Testis (tissue), 3 donors: ENCODE results near the gene FILIP1L. TPM values are rescaled to one million over a fixed set of nuclear protein-coding genes. Genes with fewer than 3 reads are reported as not detected.

Source experiments
- DNase-seq: peaks from one replicate; pipeline ENCODE4 v3.0.0-alpha.2; 2019
- H3K27ac ChIP-seq, 2 donors: fragments of 200-600 bp; sonication (generic); one replicate each; pipeline ENCODE4 v1.5.1; 2019
- H3K27me3 ChIP-seq: fragments of 200-600 bp; sonication (generic); one replicate; pipeline ENCODE4 v1.5.1; 2019
- H3K36me3 ChIP-seq: fragments of 200-600 bp; sonication (generic); one replicate; pipeline ENCODE4 v1.5.1; 2017; ENCODE audit warnings: low read depth; ENCODE audit errors: missing control alignments
- H3K4me1 ChIP-seq: fragments of 200-600 bp; sonication (generic); one replicate; pipeline ENCODE4 v1.5.1; 2019
- H3K4me3 ChIP-seq, 2 donors: fragments of 200-600 bp; sonication (generic); one replicate each; pipeline ENCODE4 v1.5.1; 2017 to 2019
- H3K9me3 ChIP-seq: fragments of 200-600 bp; sonication (generic); one replicate; pipeline ENCODE4 v1.5.1; 2017
- POLR2A ChIP-seq: fragments of 450-650 bp; IDR thresholded peaks from one replicate; pipeline ENCODE4 v1.6.1; 2017; ENCODE audit warnings: antibody characterized with exemption, mild to moderate bottlenecking, moderate library complexity
- WGBS, 2 donors: methylation state at CpG; one replicate each; pipeline ENCODE4 v1.1.5; 2018; 5-methylcytosine and 5-hydroxymethylcytosine counted together
- intact Hi-C: fragments of 100-400 bp; cut with DNase I; formaldehyde crosslinking; loops from one replicate; pipeline ENCODE4 v1.15.1; 2023; ENCODE audit warnings: low total_unique reads
- polyA plus RNA-seq: library from polyadenylated mRNA; stranded (reverse); fragments of 350-450 nt; fragmentation: Illumina TruSeq; extraction: RNeasy Lipid Tissue Mini Kit (QIAGEN cat#74804); gene quantifications from one replicate; pipeline ENCODE4 v1.2.3, GENCODE V29; 2014; ENCODE audit warnings: low read depth, low replicate concordance; ENCODE audit not compliant: insufficient read depth
- total RNA-seq, 2 donors: library from RNA; depleted of rRNA; stranded (reverse); fragments of >200 nt; gene quantifications; one replicate each; pipeline ENCODE4 v1.2.3, GENCODE V29; 2016
- TF ChIP-seq, protein P1 (sequence below), 3 experiments: fragments of 450-650 bp in 2 of 3; fragments of 200-600 bp in 1 of 3; sonication (generic) in 1 of 3; IDR thresholded peaks; one replicate each; pipeline ENCODE4 v1.5.1; 2016 to 2019; ENCODE audit warnings: antibody characterized with exemption in 3 of 3, mild to moderate bottlenecking in 2 of 3, moderate library complexity in 1 of 3

Gene FILIP1L
- total and polyA plus RNA-seq, 3 donors from 2014 or later = 16.5 to 20.1 (median 16.7) TPM

DNA sequence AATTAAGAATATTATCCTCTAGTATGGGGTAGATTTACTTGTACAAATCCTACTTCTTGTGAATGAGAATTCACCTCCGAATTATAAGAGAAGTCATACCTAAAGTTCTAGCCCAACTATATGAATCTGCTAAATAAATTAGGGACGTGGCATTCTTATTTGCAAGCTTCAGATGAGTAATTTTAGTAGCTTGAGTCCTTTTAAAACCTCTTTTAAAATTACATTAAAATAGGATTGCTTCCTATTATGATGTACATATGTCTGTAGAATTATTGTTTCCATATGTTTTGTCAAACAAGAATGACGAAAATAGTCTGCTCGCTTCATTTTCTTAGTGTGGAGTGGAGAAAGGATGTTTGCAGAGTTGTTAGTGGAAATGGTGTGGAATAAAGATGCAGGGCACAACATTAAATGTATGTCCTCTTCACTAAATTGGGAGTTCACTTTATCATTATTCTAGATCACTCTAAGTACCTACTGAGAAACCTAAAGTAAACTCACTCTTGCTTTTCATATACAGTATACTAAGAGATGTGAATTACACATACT is 237.2 kb downstream of the FILIP1L start:
- TF ChIP-seq POLR2A = no peak
- TF ChIP-seq, protein P1, sequence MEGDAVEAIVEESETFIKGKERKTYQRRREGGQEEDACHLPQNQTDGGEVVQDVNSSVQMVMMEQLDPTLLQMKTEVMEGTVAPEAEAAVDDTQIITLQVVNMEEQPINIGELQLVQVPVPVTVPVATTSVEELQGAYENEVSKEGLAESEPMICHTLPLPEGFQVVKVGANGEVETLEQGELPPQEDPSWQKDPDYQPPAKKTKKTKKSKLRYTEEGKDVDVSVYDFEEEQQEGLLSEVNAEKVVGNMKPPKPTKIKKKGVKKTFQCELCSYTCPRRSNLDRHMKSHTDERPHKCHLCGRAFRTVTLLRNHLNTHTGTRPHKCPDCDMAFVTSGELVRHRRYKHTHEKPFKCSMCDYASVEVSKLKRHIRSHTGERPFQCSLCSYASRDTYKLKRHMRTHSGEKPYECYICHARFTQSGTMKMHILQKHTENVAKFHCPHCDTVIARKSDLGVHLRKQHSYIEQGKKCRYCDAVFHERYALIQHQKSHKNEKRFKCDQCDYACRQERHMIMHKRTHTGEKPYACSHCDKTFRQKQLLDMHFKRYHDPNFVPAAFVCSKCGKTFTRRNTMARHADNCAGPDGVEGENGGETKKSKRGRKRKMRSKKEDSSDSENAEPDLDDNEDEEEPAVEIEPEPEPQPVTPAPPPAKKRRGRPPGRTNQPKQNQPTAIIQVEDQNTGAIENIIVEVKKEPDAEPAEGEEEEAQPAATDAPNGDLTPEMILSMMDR (IDR thresholded peaks at IDR 0.05) = no peak
- Histone ChIP-seq H3K27me3 (no peaks in the 10 kb centered on the region), H3K4me3 (peak overlapping the region; percentile 72 to 73), H3K36me3 (no peaks in the 10 kb centered on the region), H3K4me1 (peaks cover 21% of the 10 kb centered on the region), H3K9me3 (no peaks in the 10 kb centered on the region), H3K27ac (peak overlapping the region; percentile 77 to 96)
- 67 to 76% methylated on average over 4 of the region's 4 CpGs for WGBS, 2 donors
- intact Hi-C loops = no loop called here
- no peak for DNase-seq

DNA sequence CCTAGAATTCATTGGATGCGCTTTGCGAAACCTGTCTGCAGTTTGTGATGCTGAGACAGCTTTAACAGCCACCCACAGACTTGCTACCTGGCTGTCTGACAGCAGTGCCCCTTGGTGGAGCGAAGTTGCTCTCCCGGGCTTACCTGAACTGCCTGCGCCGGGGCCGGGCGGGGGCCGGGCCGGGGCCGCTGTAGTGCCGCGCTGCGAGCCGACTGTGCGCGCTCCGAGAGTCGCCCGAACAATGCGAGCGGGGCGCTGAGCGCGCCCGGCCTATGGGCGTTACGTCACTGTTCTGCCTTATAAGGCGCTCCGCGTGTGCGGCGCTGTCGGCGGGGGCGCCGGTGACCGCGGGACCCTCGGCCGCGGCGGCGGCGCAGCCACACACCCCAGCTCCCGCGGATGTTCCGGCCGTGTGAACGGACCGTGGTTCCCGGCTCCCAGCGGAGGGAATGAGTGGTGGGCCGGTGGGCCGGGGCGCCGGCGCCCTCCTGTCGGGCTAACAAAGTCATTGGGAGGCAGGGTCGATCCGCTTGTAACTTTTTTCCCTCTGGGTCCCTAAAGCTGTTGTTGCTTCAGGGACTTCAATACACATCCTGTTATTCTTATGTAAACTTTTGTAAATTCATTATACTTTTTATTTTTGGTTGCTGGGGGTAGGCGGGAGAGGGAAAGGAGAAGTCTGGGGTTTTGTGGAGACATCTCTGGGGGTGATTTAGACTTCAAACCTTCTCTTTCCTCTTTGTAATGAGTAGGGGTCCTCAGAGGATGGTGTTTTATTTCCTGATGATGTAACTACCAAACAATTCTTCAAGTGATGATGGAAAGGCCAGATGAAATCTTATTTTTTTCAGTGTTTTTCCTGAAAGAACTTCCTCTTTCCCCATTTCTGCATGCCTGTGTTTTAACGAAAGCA is 238.1 kb downstream of the FILIP1L start:
- TF ChIP-seq, protein P1 (IDR thresholded peaks at IDR 0.05) = no peak
- peak; percentile 68 for TF ChIP-seq POLR2A
- peaks cover 22% of the 10 kb centered on the region for H3K4me1 ChIP-seq
- DNase-seq = peak; percentile 88
- peak overlapping the region; percentile 72 to 73 for H3K4me3 ChIP-seq
- H3K27ac ChIP-seq = peak overlapping the region; percentile 77 to 96
- H3K9me3 ChIP-seq = no peaks in the 10 kb centered on the region
- H3K36me3 ChIP-seq = no peaks in the 10 kb centered on the region
- WGBS, 2 donors = 2% methylated on average over 9 to 59 of the region's 63 CpGs
- no peaks in the 10 kb centered on the region for H3K27me3 ChIP-seq
- intact Hi-C loops = no loop called here

DNA sequence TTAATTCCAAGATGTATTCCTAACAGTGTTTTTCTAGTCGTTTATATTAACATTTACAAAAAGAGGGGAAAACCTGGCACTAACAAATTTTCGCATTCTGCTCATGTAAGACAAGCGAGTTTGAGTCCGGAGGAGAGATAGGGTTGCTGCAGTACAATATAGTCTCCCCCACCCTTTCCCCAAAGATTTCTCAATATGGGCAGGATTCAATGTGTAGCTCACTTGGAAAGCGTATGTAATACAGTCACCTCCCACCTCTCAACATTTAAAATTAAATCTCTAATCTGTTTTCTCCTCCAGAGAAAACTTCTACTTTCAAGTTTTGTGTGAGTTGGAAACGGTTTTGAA is 238.7 kb downstream of the FILIP1L start:
- no peak for DNase-seq
- 0 to 1% methylated on average over 6 of the region's 6 CpGs for WGBS, 2 donors
- Histone ChIP-seq H3K36me3 (no peaks in the 10 kb centered on the region), H3K27me3 (no peaks in the 10 kb centered on the region), H3K27ac (peak overlapping the region; percentile 77 to 96), H3K4me1 (peaks cover 21% of the 10 kb centered on the region), H3K4me3 (peak overlapping the region; percentile 72 to 73), H3K9me3 (no peaks in the 10 kb centered on the region)
- intact Hi-C loops = no loop called here
- TF ChIP-seq POLR2A = no peak
- TF ChIP-seq, protein P1 (IDR thresholded peaks at IDR 0.05) = no peak

DNA sequence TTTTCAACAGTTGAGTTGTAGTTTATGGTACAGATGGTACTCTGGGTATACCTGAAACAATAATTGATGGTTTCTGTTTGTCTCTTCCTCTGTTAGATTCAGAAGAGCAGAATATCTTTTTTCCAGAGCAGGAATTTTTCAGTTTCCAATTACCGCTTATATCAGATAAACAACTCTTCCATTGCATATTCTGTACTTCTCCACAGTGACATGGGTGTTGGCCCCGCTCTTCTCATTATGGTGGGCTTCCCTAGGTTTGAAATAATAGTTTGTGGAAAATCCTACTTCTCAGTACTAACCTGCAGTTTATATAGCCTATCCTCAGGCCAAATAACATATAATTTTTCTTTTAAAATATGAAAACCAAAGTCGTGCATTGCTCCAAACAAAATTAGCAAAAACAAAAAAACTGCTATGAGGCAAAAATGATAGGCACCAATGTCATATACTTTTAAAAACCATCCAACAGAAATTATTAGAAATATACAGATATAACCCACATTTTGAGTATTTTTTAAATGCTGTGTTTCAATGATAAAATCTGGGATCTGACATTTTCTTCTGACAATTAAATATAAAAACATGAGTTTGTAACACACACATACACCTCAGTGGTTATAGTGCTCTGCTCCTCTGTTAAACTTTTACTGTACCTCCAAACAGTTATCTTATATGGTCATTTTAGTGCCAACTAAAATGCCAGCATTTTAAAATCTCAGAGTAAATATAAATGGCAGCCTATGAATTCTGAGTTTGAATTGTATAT is 239.9 kb downstream of the FILIP1L start:
- intact Hi-C loops = no loop called here
- H3K9me3 ChIP-seq = no peaks in the 10 kb centered on the region
- peaks cover 28% of the 10 kb centered on the region for H3K4me1 ChIP-seq
- H3K36me3 ChIP-seq = no peaks in the 10 kb centered on the region
- DNase-seq = no peak
- H3K27me3 ChIP-seq = no peaks in the 10 kb centered on the region
- peak overlapping the region; percentile 77 to 96 for H3K27ac ChIP-seq
- no peak for TF ChIP-seq POLR2A
- TF ChIP-seq, protein P1 (IDR thresholded peaks at IDR 0.05) = no peak
- 61 to 66% methylated on average over 3 of the region's 3 CpGs for WGBS, 2 donors
- H3K4me3 ChIP-seq = peak overlapping the region; percentile 72 to 73
